Activated CD4-positive, alpha-beta T cell treated with anti-CD3 and anti-CD28 coated beads for 4 hours (primary cell): ENCODE data around the gene SMC1B.
"Not testable (repeated sequence)": the region's sequence is repeated elsewhere in the genome, so short reads cannot be mapped to it uniquely, and the experiment has no call there.

ENCODE experiments used
- DNase-seq, 2 donors: peaks; one replicate each; pipeline ENCODE4 v3.0.0-alpha.2; 2020

Gene SMC1B

GRCh38 chr22:45421349-45422055 is 8.1 kb upstream of the SMC1B start:
- DNase-seq = no peak

DNA sequence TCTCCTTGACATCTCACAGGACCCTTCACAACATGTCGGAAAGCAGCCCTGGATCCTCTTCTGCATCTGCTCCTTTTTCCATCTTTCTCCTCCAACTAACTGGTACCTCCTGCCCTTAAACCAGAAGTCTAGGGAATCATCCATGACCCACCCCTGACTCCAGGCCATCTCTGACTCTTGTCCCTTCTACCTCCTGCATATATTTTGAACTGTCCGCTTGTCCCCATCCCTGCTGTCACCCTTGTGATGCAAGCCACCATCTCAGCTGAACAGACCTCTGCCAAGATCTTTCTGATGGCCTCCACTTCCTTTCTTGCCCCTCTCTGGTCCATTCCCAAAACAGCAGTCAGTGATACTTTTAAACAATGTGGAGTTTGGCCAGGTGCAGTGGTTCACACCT is 7.1 kb upstream of the SMC1B start:
- no peak for DNase-seq

DNA sequence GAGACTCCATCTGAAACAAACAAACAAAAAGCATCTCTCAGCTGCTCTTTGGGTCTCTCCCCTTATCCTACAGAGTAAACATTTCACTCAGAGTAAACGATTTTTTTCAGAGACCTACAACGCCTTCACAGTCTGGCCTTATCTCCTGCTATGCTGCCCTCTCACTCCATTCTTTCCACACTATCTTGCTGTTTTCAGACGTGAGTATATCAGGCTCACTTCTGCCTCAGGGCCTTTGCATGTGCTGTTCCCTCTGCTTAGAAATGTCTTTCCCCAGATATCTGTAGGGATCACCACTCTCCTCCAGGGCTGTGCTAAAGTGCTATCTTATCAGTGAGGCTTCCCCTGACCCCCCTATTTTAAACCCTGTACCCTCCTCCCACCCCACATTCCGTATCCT is 6.6 kb upstream of the SMC1B start:
- no peak for DNase-seq

- no peak for DNase-seq
Measured at GRCh38 chr22:45418770-45419138, 5.4 kb upstream of the SMC1B start.

- no peak for DNase-seq
Measured at GRCh38 chr22:45418056-45418769, 4.8 kb upstream of the SMC1B start.

GRCh38 chr22:45413013-45413367 is 409 bp downstream of the SMC1B start:
- DNase-seq = no peak

DNA sequence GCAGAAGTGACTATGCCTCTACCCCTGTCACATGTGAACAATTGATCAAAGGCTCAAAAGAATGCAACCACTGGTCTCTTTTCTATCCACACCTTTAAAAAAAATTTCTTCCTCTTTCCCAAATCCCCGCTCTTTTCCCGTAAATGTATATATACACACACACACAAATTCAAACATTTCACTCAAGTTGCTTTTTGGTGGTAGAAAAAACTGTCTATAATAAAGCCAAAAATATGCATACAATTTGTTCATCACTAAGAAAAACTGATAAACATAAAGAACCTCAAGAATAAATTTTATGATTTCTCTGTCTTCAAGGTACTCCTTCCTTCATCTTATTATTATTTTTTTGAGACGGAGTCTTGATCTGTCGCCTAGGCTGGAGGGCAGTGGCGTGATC is 5.6 kb downstream of the SMC1B start:
- DNase-seq = no peak

GRCh38 chr22:45402466-45402985 is 10.9 kb downstream of the SMC1B start:
- DNase-seq = no peak

GRCh38 chr22:45399712-45400445 is 13.5 kb downstream of the SMC1B start:
- no peak for DNase-seq

GRCh38 chr22:45398214-45398613 is 15.2 kb downstream of the SMC1B start:
- no peak for DNase-seq

DNA sequence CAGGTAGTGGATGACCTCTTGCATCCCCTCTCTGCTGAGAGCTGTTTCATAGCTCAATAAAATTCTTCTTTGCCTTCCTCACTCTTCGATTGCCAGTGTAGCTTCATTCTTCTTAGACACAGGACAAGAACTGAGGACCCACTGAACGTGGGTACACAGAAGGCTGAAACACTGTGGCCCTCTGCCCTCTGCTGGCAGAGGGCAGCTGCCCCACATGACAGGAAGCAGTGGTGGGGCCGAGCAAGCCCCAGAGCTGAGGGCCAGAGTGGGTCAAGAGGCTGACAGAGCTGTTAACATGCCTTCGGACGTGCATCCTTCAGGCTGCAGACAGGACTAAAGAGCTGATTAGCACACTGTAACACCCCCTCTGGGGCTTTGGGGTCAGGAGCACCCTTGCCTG is 15.6 kb downstream of the SMC1B start:
- DNase-seq = no peak

DNA sequence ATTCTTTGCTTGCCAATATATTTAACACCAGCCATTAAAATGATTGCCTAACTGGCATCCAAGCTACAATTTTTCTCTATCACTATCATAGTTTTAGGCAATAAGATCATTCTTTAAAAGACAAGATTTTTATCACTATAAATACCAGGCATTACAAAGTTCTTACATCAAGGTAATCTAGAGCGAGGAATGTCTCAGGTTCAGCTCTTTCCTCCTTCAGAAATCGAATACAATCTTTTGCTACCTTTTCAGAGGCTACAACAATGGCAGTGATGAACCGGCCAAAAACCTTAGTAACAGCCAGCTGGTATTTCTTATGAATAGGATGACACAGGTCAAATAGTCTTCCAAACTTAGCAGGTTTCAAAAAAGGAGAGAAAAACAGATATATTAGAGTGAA is 23.9 kb downstream of the SMC1B start:
- DNase-seq = no peak

DNA sequence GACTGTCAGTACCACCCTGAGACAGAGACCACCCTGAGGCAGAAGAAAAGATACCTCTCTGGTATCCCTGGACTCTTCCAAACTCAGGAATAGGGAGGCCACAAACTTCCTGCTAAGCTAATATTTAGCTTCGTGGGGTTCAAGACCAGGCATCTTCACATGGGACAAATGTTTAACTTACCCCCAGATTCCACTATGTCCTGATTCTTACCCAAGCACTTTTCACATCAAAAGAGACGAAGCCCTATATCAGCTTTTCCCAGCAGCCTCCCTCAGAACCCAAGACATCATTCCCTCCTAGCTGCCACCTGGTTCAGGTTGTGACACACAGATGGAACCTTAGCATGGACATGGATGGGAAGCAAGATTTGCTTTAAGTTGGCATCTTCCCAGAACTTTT is 32.1 kb downstream of the SMC1B start:
- DNase-seq = no peak

- no peak for DNase-seq
Measured at GRCh38 chr22:45376703-45377102, 36.7 kb downstream of the SMC1B start.

DNA sequence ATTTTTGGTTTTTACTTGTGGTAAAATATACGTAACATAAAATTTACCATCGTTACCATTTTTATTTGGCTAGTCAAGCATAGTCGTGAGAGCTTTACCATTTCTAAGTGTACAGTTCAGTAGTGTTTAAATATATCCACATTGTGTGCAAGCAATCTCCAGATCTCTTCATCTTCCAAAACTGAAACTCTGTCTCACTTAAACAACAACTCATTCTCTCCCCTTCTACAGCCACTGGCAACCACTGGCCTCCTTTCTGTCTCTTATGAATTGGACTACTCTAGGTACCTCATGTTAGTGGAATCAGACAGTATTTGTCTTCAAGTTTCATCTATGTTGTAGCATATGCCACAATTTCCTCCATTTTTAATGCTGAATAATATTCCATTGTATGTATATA is 37.4 kb downstream of the SMC1B start:
- DNase-seq = no peak

DNA sequence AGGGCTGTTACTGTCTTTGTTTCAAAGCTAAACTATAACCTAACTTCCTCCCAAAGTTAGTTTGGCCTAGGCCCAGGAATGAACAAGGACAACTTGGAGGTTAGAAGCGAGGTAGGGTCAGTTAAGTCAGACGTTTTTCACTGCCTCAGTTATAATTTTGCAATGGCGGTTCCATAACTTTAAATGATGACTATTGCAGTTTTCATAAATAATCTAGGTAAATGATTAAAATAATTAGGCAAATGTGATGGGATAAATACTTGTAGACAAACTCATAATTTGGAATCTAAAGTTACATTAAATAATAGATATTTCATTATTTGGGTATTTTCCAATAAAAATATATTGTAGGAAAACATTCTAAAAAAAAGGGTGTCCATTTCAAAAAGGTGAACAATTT is 39.8 kb downstream of the SMC1B start:
- DNase-seq = not testable (repeated sequence)

DNA sequence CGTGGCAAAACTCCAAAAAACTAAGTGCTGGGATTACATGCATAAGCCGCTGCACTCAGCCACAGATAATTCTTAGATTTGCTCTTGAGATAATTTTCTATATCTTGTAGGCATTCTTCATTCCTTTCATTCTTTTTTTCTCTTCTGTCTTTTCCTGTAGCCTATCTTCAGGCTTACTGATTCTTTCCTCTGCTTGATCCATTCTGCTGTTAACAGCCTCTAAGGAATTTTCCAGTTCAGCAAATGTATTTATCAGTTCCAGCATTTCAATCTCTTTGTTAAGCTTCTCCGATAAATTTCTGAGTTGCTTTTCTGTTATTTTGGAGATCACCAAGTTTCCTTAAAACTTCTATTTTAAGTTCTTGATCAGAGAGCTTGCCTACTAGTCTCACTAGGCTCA is 46.7 kb downstream of the SMC1B start:
- no peak for DNase-seq

DNA sequence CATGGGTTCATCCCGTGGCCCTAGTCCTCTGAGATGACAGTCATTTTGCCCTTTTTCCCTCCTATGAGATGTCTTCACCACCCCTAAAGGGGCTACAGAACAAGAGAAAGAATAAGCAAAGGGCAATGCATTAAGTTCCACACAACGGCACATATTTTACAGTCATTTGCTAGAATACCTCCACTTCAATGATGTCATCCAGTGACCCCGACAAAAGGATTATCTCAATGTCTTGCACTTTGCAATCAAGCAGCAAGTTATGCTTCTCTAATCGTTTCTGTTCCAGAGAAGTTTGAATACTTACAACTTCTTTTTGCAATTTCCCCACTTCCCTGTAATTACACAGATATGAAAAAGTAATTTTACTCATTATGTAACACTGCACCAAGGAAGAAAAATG is 53.8 kb downstream of the SMC1B start:
- DNase-seq = no peak

DNA sequence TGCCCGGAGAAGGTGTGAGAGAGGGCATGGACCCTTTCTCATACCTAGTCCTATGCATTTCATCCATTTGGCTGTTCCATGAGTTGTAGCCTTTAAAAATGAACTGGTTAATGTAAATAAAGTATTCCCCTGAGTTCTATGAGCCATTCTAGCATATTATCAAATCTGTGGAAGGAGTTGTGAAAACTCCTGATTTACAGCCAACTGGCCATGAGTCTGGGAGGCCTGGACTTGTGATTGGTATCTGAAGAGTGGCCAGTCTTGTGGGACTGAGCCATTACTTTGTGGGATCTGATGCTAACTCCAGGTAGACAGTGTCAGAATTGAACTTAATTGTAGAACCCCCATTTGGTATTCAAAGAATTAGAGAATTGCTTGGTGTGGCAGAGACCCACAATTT is 55.3 kb downstream of the SMC1B start:
- DNase-seq = no peak

GRCh38 chr22:45357490-45357889 is 55.9 kb downstream of the SMC1B start:
- no peak for DNase-seq

DNA sequence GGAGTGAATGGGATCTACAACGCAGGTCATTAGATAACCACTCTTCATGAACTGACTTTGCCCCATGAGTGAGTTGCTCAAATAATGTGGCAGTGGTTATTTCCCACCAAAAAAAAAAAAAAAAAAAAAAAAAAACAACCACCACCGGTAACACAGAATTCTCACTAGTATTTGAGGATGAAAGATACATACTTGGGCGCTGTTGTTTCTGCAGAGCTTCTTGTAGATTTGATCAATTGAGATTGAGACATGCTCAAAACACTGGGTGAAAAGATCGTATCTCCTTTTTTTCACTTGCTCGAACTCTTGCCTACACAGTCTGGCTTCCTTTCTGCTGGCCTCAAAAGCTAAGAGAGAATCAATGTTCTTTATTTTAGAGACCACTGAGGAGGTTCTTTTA is 59.6 kb downstream of the SMC1B start:
- no peak for DNase-seq

DNA sequence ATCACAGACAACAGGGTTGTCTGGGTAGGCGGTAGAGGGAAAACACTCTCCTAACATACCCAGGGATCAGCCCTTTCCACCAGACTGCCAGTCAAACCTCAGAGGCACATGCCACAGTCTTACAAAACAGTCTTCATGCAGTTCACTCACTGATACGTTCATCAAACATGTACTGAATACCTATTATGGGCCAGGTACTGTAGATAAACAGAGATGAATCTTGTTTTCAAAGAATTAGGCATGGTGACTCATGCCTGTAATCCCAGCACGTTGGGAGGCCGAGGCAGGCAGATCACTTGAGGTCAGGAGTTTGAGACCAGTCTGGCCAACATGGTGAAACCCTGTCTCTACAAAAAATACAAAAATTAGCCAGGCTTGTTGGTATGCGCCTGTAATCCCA is 60.6 kb downstream of the SMC1B start:
- not testable (repeated sequence) for DNase-seq

DNA sequence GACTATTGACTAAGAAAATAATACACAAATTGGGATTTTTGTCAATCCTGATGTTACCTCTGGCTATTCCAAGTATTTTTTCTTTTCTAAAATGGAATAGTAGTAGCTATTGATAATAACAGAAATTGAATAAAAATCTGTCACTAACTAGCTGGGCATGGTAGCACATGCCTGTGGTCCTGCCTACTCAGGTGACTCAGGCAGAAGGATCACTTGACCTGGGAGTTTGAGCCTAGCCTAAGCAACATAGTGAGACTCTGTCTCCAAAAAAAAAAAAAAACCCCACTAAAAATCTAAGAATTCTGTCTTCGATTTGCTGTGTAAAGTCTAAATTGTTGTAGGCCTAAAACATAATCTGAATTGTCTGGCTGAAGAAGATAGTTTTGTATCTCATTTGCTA is 61.4 kb downstream of the SMC1B start:
- no peak for DNase-seq

DNA sequence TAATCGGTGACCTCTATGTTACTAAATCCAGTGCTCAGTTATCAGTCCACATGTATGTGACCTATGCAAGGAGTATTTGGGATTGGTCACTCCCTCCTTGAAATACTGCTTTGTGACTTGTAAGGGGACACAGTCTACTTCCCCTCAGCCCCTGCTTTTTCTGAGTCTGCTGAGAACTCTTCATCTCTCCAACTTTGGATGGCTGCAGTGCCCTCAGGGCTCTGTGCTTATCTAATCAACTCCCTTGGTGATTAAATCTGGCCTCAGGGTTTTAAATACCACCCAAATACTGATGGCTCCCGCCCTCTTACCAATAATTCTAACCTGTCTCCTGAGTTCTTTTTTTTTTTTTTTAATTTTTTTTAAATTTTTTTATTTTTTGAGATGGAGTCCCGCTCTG is 63.5 kb downstream of the SMC1B start:
- DNase-seq = no peak
